ENCODE results near the gene CALCOCO1. TPM values are rescaled to one million over a fixed set of nuclear protein-coding genes. Genes with fewer than 3 reads are reported as not detected.

The CALCOCO1 gene
- total RNA-seq, 1 experiment from 2014 or later: 27.0 TPM

GRCh38 chr12:53694756-53695151 lies 32.5 kb downstream of the CALCOCO1 start:
- CTCF ChIA-PET: interaction anchor here (0.8 to 8.4 kb wide), 8 partner anchors 8 to 151 kb away, joined by 3 to 232 read pairs (median 9); partner anchors contain the start of gene ATP5MC2
- peaks cover 47% of the 10 kb centered on the region for H3K27me3 Mint-ChIP-seq (ENCODE audit: low read depth)
- ATAC-seq (peak; percentile 27), DNase-seq (ENCODE audit: low spot score) (peak; percentile 53)
- H3K27ac Mint-ChIP-seq: peak overlapping the region; percentile 14; the same call in 1 of the 2 replicates
- TF ChIP-seq CREB1 (CRISPR knock-in tag; IDR thresholded peaks at IDR 0.05) (no peak), ZBTB21 (CRISPR knock-in tag; IDR thresholded peaks at IDR 0.05; ENCODE audit: borderline replicate concordance) (no peak), ESRRA (CRISPR knock-in tag; IDR thresholded peaks at IDR 0.05; ENCODE audit: borderline replicate concordance) (no peak), ZNF416 (CRISPR knock-in tag; IDR thresholded peaks at IDR 0.05) (no peak), FOXP1 (CRISPR knock-in tag; IDR thresholded peaks at IDR 0.05; ENCODE audit: borderline replicate concordance) (no peak), ZSCAN18 (CRISPR knock-in tag; IDR thresholded peaks at IDR 0.05) (no peak), JUN (CRISPR knock-in tag; IDR thresholded peaks at IDR 0.05) (no peak), GRHL2 (CRISPR knock-in tag; IDR thresholded peaks at IDR 0.05; ENCODE audit: insufficient replicate concordance, severe bottlenecking) (no peak), ZNF263 (CRISPR knock-in tag; IDR thresholded peaks at IDR 0.05; ENCODE audit: low read depth) (no peak), KAT7 (CRISPR knock-in tag; IDR thresholded peaks at IDR 0.05; ENCODE audit: borderline replicate concordance) (no peak; the same call in 1 of the 2 replicates), ETV6 (CRISPR knock-in tag; IDR thresholded peaks at IDR 0.05) (no peak; the same call in 1 of the 2 replicates), TCF7 (CRISPR knock-in tag; IDR thresholded peaks at IDR 0.05; ENCODE audit: low read depth) (no peak), GABPB1 (CRISPR knock-in tag; IDR thresholded peaks at IDR 0.05) (no peak), SMAD4 (CRISPR knock-in tag; IDR thresholded peaks at IDR 0.05) (no peak), CBFB (CRISPR knock-in tag; IDR thresholded peaks at IDR 0.05; ENCODE audit: low read depth) (no peak), TEAD4 (CRISPR knock-in tag; IDR thresholded peaks at IDR 0.05) (no peak)
- TF ChIP-seq, protein P1, sequence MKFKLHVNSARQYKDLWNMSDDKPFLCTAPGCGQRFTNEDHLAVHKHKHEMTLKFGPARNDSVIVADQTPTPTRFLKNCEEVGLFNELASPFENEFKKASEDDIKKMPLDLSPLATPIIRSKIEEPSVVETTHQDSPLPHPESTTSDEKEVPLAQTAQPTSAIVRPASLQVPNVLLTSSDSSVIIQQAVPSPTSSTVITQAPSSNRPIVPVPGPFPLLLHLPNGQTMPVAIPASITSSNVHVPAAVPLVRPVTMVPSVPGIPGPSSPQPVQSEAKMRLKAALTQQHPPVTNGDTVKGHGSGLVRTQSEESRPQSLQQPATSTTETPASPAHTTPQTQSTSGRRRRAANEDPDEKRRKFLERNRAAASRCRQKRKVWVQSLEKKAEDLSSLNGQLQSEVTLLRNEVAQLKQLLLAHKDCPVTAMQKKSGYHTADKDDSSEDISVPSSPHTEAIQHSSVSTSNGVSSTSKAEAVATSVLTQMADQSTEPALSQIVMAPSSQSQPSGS (CRISPR knock-in tag; IDR thresholded peaks at IDR 0.05; ENCODE audit: borderline replicate concordance, low read depth): no peak
- TF ChIP-seq, protein P2, sequence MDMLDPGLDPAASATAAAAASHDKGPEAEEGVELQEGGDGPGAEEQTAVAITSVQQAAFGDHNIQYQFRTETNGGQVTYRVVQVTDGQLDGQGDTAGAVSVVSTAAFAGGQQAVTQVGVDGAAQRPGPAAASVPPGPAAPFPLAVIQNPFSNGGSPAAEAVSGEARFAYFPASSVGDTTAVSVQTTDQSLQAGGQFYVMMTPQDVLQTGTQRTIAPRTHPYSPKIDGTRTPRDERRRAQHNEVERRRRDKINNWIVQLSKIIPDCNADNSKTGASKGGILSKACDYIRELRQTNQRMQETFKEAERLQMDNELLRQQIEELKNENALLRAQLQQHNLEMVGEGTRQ (CRISPR knock-in tag; IDR thresholded peaks at IDR 0.05): no peak; the same call in 1 of the 2 replicates
- TF ChIP-seq, protein P3, sequence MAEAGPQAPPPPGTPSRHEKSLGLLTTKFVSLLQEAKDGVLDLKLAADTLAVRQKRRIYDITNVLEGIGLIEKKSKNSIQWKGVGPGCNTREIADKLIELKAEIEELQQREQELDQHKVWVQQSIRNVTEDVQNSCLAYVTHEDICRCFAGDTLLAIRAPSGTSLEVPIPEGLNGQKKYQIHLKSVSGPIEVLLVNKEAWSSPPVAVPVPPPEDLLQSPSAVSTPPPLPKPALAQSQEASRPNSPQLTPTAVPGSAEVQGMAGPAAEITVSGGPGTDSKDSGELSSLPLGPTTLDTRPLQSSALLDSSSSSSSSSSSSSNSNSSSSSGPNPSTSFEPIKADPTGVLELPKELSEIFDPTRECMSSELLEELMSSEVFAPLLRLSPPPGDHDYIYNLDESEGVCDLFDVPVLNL (CRISPR knock-in tag; IDR thresholded peaks at IDR 0.05; ENCODE audit: borderline replicate concordance, low read depth): no peak
- H3K9me3 Mint-ChIP-seq: peaks cover 4% of the 10 kb centered on the region; the same call in 1 of the 2 replicates
- H3K36me3 Mint-ChIP-seq: no peaks in the 10 kb centered on the region
- H3K4me1 Mint-ChIP-seq: peaks cover 35% of the 10 kb centered on the region
- POLR2A ChIA-PET: interaction anchor here (0.9 kb wide), 2 partner anchors 52 to 243 kb away, joined by 3 read pairs; no protein-coding TSS in a partner anchor
- H3K4me3 Mint-ChIP-seq: peak overlapping the region; percentile 78

GRCh38 chr12:53688134-53688533 lies 39.1 kb downstream of the CALCOCO1 start:
- POLR2A ChIA-PET: no interaction called here
- Mint-ChIP-seq H3K27me3 (ENCODE audit: low read depth) (no peaks in the 10 kb centered on the region; the same call in 1 of the 2 replicates), H3K9me3 (peaks cover 4% of the 10 kb centered on the region; the same call in 1 of the 2 replicates), H3K36me3 (no peaks in the 10 kb centered on the region), H3K4me3 (no peak overlapping the region), H3K27ac (no peak overlapping the region), H3K4me1 (peaks cover 12% of the 10 kb centered on the region)
- TF ChIP-seq ZNF138 (CRISPR knock-in tag; conservative IDR thresholded peaks at IDR 0.05) (no peak), GRHL2 (CRISPR knock-in tag; IDR thresholded peaks at IDR 0.05; ENCODE audit: insufficient replicate concordance, severe bottlenecking) (no peak), NR3C1 (CRISPR knock-in tag; conservative IDR thresholded peaks at IDR 0.05; ENCODE audit: low read depth) (no peak), ERG (CRISPR knock-in tag; IDR thresholded peaks at IDR 0.05) (no peak), ZNF416 (CRISPR knock-in tag; IDR thresholded peaks at IDR 0.05) (no peak), STAT6 (CRISPR knock-in tag; conservative IDR thresholded peaks at IDR 0.05; ENCODE audit: low read depth) (no peak)
- ATAC-seq (no peak), DNase-seq (ENCODE audit: low spot score) (no peak)
- CTCF ChIA-PET: interaction anchor here (1.0 kb wide), 1 partner anchor 55 kb away, joined by 4 read pairs; no protein-coding TSS in a partner anchor

Data from WTC11 (cell line).